Suprapubic skin (tissue), 4 donors: ENCODE data around the gene GTPBP10. TPM values are rescaled to one million over a fixed set of nuclear protein-coding genes. Genes with fewer than 3 reads are reported as not detected.

Experiments
- DNase-seq, 2 donors: peaks; one replicate each; pipeline ENCODE4 v3.0.0-alpha.2; 2019; ENCODE audit warnings: low spot score in 2 of 2
- H3K27ac ChIP-seq: fragments of 200-600 bp; sonication (generic); one replicate; pipeline ENCODE4 v1.5.1; 2019
- H3K27me3 ChIP-seq: fragments of 200-600 bp; sonication (generic); one replicate; pipeline ENCODE4 v1.5.1; 2019
- H3K36me3 ChIP-seq: fragments of 200-600 bp; sonication (generic); one replicate; pipeline ENCODE4 v1.5.1; 2019
- H3K4me1 ChIP-seq: fragments of 200-600 bp; sonication (generic); one replicate; pipeline ENCODE4 v1.5.1; 2019
- H3K4me3 ChIP-seq: fragments of 200-600 bp; sonication (generic); one replicate; pipeline ENCODE4 v1.5.1; 2019; ENCODE audit warnings: mild to moderate bottlenecking
- H3K9me3 ChIP-seq: fragments of 200-600 bp; sonication (generic); one replicate; pipeline ENCODE4 v1.5.1; 2019
- CTCF ChIP-seq, 2 donors: fragments of 200-600 bp in 1 of 2; fragments of 450-650 bp in 1 of 2; sonication (generic) in 1 of 2; IDR thresholded peaks; one replicate each; pipeline ENCODE4 v1.5.1; 2016 to 2019; ENCODE audit warnings: antibody characterized with exemption in 2 of 2, mild to moderate bottlenecking in 1 of 2, moderate library complexity in 1 of 2
- EP300 ChIP-seq: sonication (generic); formaldehyde crosslinking; IDR thresholded peaks from one replicate; pipeline ENCODE4 v1.6.1; 2017; ENCODE audit warnings: antibody characterized with exemption
- POLR2A ChIP-seq, 2 donors: fragments of 450-650 bp; IDR thresholded peaks; one replicate each; pipeline ENCODE4 v1.6.1; 2017; ENCODE audit warnings: antibody characterized with exemption in 2 of 2, mild to moderate bottlenecking in 2 of 2, moderate library complexity in 2 of 2
- POLR2AphosphoS5 ChIP-seq, 3 donors: sonication (generic); formaldehyde crosslinking; IDR thresholded peaks; one replicate each; pipeline ENCODE4 v1.6.1; 2017; ENCODE audit warnings: antibody characterized with exemption in 3 of 3
- WGBS: methylation state at CpG from one replicate; pipeline ENCODE4 v1.1.5; 2018; 5-methylcytosine and 5-hydroxymethylcytosine counted together
- total RNA-seq, 4 donors: library from RNA; depleted of rRNA; stranded (reverse); fragments of >200 nt; gene quantifications; one replicate each; pipeline ENCODE4 v1.1.0, GENCODE V29; 2016

The GTPBP10 gene
- total RNA-seq, 4 donors from 2014 or later = 10.5 to 35.6 (median 13.7) TPM

- Histone ChIP-seq H3K4me3 (no peak overlapping the region), H3K27ac (no peak overlapping the region), H3K27me3 (no peaks in the 10 kb centered on the region), H3K36me3 (peaks cover 31% of the 10 kb centered on the region), H3K4me1 (peaks cover 16% of the 10 kb centered on the region), H3K9me3 (no peaks in the 10 kb centered on the region)
- TF ChIP-seq POLR2AphosphoS5 (IDR thresholded peaks at IDR 0.05) (no peak), POLR2A (IDR thresholded peaks at IDR 0.05) (no peak), CTCF (IDR thresholded peaks at IDR 0.05) (no peak), EP300 (no peak)
- DNase-seq = no peak
- 91% methylated on average over 1 of the region's 1 CpG for WGBS
Measured at GRCh38 chr7:90408142-90408541, 61.6 kb downstream of the GTPBP10 start.

- peaks cover 34% of the 10 kb centered on the region for H3K36me3 ChIP-seq
- TF ChIP-seq CTCF (IDR thresholded peaks at IDR 0.05) (no peak), POLR2A (IDR thresholded peaks at IDR 0.05) (no peak), EP300 (no peak), POLR2AphosphoS5 (IDR thresholded peaks at IDR 0.05) (no peak)
- H3K27me3 ChIP-seq = no peaks in the 10 kb centered on the region
- H3K9me3 ChIP-seq = no peaks in the 10 kb centered on the region
- H3K4me3 ChIP-seq = no peak overlapping the region
- 88% methylated on average over 3 of the region's 3 CpGs for WGBS
- H3K4me1 ChIP-seq = peaks cover 7% of the 10 kb centered on the region
- no peak for DNase-seq
- H3K27ac ChIP-seq = no peak overlapping the region
Measured at GRCh38 chr7:90409667-90410066, 63.2 kb downstream of the GTPBP10 start.

- H3K36me3 ChIP-seq = peaks cover 24% of the 10 kb centered on the region
- no peaks in the 10 kb centered on the region for H3K9me3 ChIP-seq
- WGBS = 81% methylated on average over 2 of the region's 2 CpGs
- peaks cover 3% of the 10 kb centered on the region for H3K4me1 ChIP-seq
- DNase-seq = no peak
- H3K27me3 ChIP-seq = no peaks in the 10 kb centered on the region
- no peak for TF ChIP-seq CTCF (IDR thresholded peaks at IDR 0.05)
- no peak for TF ChIP-seq POLR2AphosphoS5 (IDR thresholded peaks at IDR 0.05)
- no peak for TF ChIP-seq POLR2A (IDR thresholded peaks at IDR 0.05)
- TF ChIP-seq EP300 = no peak
- no peak overlapping the region for H3K4me3 ChIP-seq
- H3K27ac ChIP-seq = no peak overlapping the region
Measured at GRCh38 chr7:90411510-90411909, 65.0 kb downstream of the GTPBP10 start.

- H3K27me3 ChIP-seq = no peaks in the 10 kb centered on the region
- peaks cover 22% of the 10 kb centered on the region for H3K36me3 ChIP-seq
- no peak overlapping the region for H3K27ac ChIP-seq
- no peak overlapping the region for H3K4me3 ChIP-seq
- no peak for DNase-seq
- no peaks in the 10 kb centered on the region for H3K9me3 ChIP-seq
- 92% methylated on average over 11 of the region's 11 CpGs for WGBS
- TF ChIP-seq POLR2A (IDR thresholded peaks at IDR 0.05) = no peak
- no peak for TF ChIP-seq CTCF (IDR thresholded peaks at IDR 0.05)
- TF ChIP-seq POLR2AphosphoS5 (IDR thresholded peaks at IDR 0.05) = no peak
- TF ChIP-seq EP300 = no peak
- H3K4me1 ChIP-seq = peaks cover 3% of the 10 kb centered on the region
Measured at GRCh38 chr7:90412458-90413184, 66.1 kb downstream of the GTPBP10 start.

GRCh38 chr7:90413185-90413528, 66.6 kb downstream of the GTPBP10 start:
- H3K4me3 ChIP-seq = no peak overlapping the region
- TF ChIP-seq EP300 (no peak), POLR2A (IDR thresholded peaks at IDR 0.05) (no peak), POLR2AphosphoS5 (IDR thresholded peaks at IDR 0.05) (no peak), CTCF (IDR thresholded peaks at IDR 0.05) (no peak)
- no peaks in the 10 kb centered on the region for H3K9me3 ChIP-seq
- no peak overlapping the region for H3K27ac ChIP-seq
- peaks cover 3% of the 10 kb centered on the region for H3K4me1 ChIP-seq
- peaks cover 17% of the 10 kb centered on the region for H3K36me3 ChIP-seq
- no peaks in the 10 kb centered on the region for H3K27me3 ChIP-seq
- no peak for DNase-seq
- WGBS = 95% methylated on average over 2 of the region's 2 CpGs
